ENCODE measurements around the gene GALNT6.
A peak's percentile ranks its signal among the peaks of the same experiment; 100 is the strongest.
"Not testable (repeated sequence)": the region's sequence is repeated elsewhere in the genome, so short reads cannot be mapped to it uniquely, and the experiment has no call there.

The GALNT6 gene

GRCh38 chr12:51320695-51321320 is 70.4 kb downstream of the GALNT6 start:
- peak; percentile 37 for DNase-seq

- no peak for DNase-seq
Measured at GRCh38 chr12:51320311-51320694, 70.9 kb downstream of the GALNT6 start.

- peak; percentile 39 for DNase-seq
Measured at GRCh38 chr12:51318846-51319599, 72.2 kb downstream of the GALNT6 start.

GRCh38 chr12:51318057-51318806 is 73.0 kb downstream of the GALNT6 start:
- not testable (repeated sequence) for DNase-seq

GRCh38 chr12:51311389-51311788 is 79.8 kb downstream of the GALNT6 start:
- no peak for DNase-seq

GRCh38 chr12:51307655-51308593 is 83.3 kb downstream of the GALNT6 start:
- DNase-seq, result no peak

DNA sequence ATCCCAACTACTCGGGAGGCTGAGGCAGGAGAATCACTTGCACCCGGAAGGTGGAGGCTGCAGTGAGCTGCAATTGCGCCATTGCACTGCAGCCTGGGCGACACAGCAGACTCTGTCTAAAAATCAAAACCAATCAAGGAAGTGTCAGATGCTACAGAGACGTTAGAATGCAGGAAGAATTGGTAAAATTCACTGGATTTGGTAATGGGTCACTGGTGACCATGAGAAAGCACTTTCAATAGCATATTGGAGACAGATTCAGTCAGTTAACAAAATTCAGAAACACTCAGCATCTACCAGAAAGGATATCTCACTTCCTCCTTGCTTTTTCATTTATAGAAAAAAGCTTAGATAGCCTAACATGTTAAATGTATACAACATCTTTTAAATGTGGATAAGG is 84.7 kb downstream of the GALNT6 start:
- DNase-seq, result no peak
